Thymus (tissue), 11 donors: Measurements from ENCODE around the gene RHEX. TPM values are rescaled to one million over a fixed set of nuclear protein-coding genes. Genes with fewer than 3 reads are reported as not detected.

ENCODE experiments used
- DNase-seq, 9 donors: peaks; one replicate each; pipeline ENCODE4 v3.0.0-alpha.2; 2013; ENCODE audit warnings: low spot score in 9 of 9, low read depth in 6 of 9, missing footprints in 1 of 9
- H3K27ac ChIP-seq, 2 donors: one replicate each; pipeline ENCODE4 v1.5.1; 2013; ENCODE audit warnings: control low read depth in 1 of 2, low read depth in 1 of 2, low read length in 1 of 2, mild to moderate bottlenecking in 1 of 2, moderate library complexity in 1 of 2
- H3K27me3 ChIP-seq, 2 donors: one replicate each; pipeline ENCODE4 v1.5.1; 2013; ENCODE audit warnings: low read length in 1 of 2; ENCODE audit not compliant: control insufficient read depth in 2 of 2, insufficient read depth in 1 of 2
- H3K36me3 ChIP-seq, 2 donors: one replicate each; pipeline ENCODE4 v1.5.1; 2013; ENCODE audit warnings: low read length in 1 of 2, mild to moderate bottlenecking in 1 of 2, moderate library complexity in 1 of 2; ENCODE audit not compliant: control insufficient read depth in 2 of 2, insufficient read depth in 2 of 2
- H3K4me1 ChIP-seq, 2 donors: one replicate each; pipeline ENCODE4 v1.5.1; 2013; ENCODE audit warnings: low read length in 2 of 2; ENCODE audit not compliant: control insufficient read depth in 2 of 2, insufficient read depth in 2 of 2
- H3K4me3 ChIP-seq, 2 donors: one replicate each; pipeline ENCODE4 v1.5.1; 2013; ENCODE audit warnings: low read length in 2 of 2, control low read depth in 1 of 2, mild to moderate bottlenecking in 1 of 2
- H3K9me3 ChIP-seq, 2 donors: one replicate each; pipeline ENCODE4 v1.5.1; 2013; ENCODE audit warnings: low read length in 1 of 2, mild to moderate bottlenecking in 1 of 2; ENCODE audit not compliant: control insufficient read depth in 2 of 2, insufficient read depth in 1 of 2
- WGBS: extraction: QIAGEN DNeasy Blood & Tissue Kit; methylation state at CpG from one replicate; pipeline ENCODE4 v1.1.7; 2013; 5-methylcytosine and 5-hydroxymethylcytosine counted together
- polyA plus RNA-seq: library from polyadenylated mRNA; stranded (reverse); fragments of 200-250 nt; gene quantifications from one replicate; pipeline ENCODE4 v1.2.3, GENCODE V29; 2013
- total RNA-seq: library from RNA; stranded (reverse); fragments of 120-200 nt; gene quantifications from one replicate; pipeline ENCODE4 v1.2.4, GENCODE V29; 2013
- donor health status: healthy.

Gene RHEX
- total and polyA plus RNA-seq, 2 donors: 1.7 to 3.6 TPM

DNA sequence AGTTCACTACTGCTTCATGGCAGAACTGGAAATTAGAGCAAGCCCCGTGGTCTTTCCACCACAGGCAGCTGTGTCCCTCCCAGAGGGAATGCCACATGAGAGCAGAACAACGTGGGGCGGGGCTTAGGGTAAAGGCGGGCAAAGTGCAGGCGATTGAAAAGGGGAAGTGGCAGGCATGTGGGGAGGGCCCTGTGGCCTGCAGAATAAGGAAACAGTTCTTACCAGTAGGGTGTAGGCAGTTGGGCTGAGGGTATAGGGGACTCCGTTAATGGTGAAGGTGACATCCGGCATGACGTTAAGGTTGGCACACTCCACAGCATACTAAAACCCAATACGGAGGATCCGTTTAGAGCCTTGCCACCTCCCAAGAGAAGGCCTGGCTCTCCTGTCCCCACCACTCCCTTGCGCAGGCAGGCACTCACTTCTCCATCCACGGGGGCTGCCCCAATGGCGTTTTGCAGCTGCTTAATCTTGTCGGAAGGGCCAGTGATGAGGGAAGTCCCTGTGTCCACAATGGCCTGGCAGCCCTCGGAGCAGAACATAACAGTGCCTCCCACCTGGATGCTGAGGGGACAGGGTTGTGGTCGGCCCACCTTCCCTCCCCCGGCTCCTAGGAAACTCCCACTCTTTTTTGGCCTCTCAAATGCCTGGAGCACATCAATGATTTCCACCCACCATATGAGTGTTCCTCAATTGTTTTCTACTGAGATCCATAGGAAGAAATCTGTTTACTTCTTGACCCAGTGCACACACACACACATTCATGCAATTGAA, 40.7 kb upstream of the RHEX start:
- DNase-seq: peak in 5 of 9 donors; percentile 58 to 83 (median 62)
- Histone ChIP-seq H3K4me1 (peaks cover 19 to 35% of the 10 kb centered on the region in 2 donors), H3K36me3 (no peaks in the 10 kb centered on the region), H3K9me3 (no peaks in the 10 kb centered on the region), H3K4me3 (no peak overlapping the region), H3K27ac (peak overlapping the region; percentile 71 to 81), H3K27me3 (no peaks in the 10 kb centered on the region)
- WGBS: 19% methylated on average over 17 of the region's 17 CpGs

DNA sequence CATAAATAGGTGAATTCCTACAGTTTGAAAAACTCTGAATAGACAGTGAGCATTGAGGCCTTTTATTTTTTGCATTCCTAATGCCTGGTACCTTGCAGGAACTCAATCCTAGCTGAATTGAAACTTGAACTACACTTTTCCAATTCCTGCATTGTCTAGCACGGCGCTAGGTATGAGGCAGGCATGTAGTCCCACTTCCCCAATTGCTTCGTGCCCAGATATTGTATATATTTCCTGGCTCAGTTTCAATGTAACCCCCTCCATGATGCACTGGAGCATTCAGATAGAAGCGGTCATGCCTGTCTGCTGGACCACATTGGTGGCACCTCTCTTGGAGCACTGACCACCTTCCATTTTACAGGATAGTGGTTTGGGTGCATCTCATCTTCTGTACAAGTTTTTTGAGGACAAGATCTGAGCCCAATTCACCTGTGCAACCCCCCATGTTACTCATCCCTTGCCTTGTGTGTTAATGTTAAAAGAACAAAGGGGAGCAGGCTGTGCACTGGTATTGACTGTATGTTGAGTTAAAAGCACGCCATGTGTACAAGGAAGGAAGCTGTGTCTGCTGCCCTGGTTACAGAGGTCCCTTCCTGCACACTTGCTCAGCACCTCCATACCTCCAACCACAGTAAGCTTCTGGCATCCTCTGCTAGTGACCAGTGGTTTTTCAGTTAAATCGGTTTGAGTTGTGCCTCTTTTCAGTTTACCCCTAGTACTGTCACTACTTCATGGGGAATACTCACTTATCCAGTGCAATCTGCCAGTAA, 39.8 kb upstream of the RHEX start:
- peak in 3 of 9 donors; percentile 48 to 79 (median 60) for DNase-seq
- Histone ChIP-seq H3K36me3 (no peaks in the 10 kb centered on the region), H3K27me3 (no peaks in the 10 kb centered on the region), H3K4me1 (peaks cover 19 to 35% of the 10 kb centered on the region in 2 donors), H3K9me3 (no peaks in the 10 kb centered on the region), H3K27ac (peak overlapping the region; percentile 33 to 71), H3K4me3 (no peak overlapping the region)
- 65% methylated on average over 6 of the region's 6 CpGs for WGBS

DNA sequence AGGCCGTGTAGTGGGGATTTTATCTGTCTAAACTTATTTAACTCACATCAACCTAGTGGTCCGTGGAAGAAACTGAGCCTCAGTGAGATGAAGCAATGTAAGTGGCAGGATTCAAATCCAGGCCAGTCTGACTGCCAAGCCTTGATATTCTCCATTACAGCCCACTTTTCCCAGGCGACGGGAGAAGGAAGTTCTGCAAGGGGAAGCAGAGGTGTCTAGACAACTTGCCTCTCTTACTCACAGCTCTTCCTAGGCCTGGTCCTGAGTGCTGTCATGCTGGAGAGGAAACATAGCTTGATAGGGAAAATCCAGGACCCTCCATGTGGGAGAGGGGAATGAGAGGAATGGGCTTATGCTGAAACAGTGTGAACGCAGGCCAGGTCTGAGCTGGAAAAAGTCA, 38.4 kb upstream of the RHEX start:
- H3K27me3 ChIP-seq: no peaks in the 10 kb centered on the region
- DNase-seq: no peak
- H3K36me3 ChIP-seq: no peaks in the 10 kb centered on the region
- no peaks in the 10 kb centered on the region for H3K9me3 ChIP-seq
- H3K4me1 ChIP-seq: peaks cover 19 to 35% of the 10 kb centered on the region in 2 donors
- H3K4me3 ChIP-seq: no peak overlapping the region
- WGBS: 96% methylated on average over 5 of the region's 5 CpGs
- no peak overlapping the region for H3K27ac ChIP-seq

DNA sequence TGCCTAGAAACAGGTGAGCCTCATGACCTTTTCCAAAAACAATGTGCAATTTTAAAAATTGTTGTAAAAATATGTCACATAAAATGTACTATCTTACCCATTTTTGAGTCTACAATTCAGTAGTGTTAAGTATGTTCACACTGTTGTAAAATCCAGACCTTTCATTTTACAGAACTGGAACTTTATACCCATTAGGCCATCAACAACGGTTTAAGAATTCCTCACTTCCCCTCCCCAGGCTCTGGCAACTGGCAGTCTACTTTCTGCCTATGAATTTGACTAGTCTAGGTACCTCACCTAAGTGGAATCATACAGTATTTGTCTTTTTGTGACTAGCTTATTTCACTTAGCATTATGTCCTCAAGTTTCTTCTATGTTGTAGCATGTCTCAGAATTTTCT, 37.9 kb upstream of the RHEX start:
- Histone ChIP-seq H3K4me3 (no peak overlapping the region), H3K36me3 (no peaks in the 10 kb centered on the region), H3K27me3 (no peaks in the 10 kb centered on the region), H3K4me1 (peaks cover 19 to 35% of the 10 kb centered on the region in 2 donors), H3K9me3 (no peaks in the 10 kb centered on the region), H3K27ac (no peak overlapping the region)
- 89% methylated on average over 1 of the region's 1 CpG for WGBS
- no peak for DNase-seq

DNA sequence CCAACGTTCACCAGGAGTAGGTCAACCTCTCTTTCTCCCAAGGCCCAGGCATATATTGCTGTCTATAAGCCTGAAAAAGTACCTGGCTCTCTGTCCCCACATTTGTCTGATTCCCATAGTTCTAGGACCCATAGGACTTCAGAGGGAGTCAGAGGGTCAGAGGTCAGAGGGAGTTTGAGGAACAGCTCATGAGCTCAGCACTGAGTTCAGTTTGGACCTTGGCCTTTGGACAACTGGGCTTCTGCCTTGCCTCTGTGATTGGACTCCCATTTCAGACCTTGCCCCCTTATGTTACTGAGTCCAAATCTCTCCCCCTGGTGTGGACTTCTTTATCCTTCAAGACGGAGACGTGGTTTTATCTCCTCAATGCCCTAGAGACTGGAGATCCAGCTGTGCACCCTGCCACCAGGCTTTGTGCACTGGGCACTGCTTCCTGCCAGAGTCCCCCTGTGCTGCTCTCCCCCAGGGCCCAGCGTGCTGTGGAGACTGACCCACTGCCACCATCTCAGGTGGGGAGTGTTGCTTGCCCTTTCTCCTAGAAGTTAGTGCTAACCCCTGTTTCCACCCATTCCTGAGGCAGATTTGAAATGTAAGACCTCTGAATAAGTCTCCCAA, 32.5 kb upstream of the RHEX start:
- Histone ChIP-seq H3K36me3 (no peaks in the 10 kb centered on the region), H3K9me3 (no peaks in the 10 kb centered on the region), H3K4me1 (no peaks in the 10 kb centered on the region), H3K4me3 (no peak overlapping the region), H3K27ac (no peak overlapping the region), H3K27me3 (no peaks in the 10 kb centered on the region)
- DNase-seq: no peak
- WGBS: 94% methylated on average over 4 of the region's 4 CpGs

DNA sequence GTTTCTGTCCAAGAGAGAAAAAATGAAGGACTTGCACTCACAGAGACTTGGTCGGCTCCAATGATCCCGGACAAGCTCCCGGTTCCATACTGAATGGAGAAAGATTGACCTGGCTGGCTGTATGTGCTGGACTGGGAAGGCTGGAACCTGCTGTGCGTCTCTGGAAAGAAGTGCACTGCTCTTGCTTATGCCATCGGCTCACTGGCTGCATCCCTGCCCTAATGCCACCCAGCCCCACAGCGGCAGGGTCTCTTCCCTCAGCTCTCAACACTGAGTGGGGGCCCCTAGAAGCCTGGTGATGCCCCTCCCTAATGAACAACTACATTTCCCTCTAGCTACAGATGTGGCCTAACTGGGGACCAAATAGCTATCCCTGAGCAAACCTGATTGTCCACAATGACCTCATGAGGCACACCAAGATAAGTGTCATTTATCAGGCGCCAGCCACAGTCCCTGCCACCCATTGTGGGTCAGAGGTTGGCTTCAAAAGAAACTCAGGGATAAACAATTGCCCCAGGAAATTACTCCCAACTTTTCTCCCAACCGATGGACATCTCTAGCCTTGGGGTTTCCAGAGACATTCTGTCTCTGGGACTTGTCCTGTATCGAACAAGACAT, 31.9 kb upstream of the RHEX start:
- H3K27me3 ChIP-seq: no peaks in the 10 kb centered on the region

DNA sequence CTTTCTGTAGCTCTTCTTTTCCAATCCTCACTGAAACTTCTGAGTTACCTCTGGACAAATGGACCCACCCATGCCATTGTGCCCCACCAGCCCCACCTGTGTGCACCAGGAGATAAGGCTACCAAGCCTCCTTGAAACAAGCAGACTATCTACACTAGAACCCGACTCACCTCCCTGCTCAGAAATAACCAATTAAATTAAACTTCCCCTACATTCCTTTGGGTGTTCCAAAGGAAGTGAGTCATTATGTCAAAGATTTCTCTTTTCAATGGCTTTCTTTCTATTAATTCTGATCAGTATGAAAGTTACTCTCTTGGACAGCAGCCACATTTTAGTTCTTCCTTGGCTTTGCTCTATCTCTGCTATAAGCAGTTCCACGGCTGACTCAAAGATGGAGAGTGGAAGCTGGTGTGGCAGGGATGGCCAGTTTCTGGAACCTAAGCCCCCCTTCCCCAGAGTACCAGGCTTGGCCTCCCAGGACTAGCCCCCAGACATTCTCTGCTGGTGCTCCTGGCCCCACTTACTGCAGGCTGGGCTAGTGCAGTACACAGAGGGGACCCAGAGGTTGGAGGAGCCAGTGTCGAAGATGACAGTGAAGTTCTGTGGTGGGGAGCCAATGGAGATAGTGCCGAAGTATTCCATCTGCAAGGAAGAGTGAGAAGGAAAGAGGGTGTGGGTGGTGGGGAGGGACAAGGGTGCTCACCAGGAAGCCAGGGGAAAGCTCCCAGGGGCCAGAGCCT, 31.2 kb upstream of the RHEX start:
- WGBS: 96% methylated on average over 4 of the region's 4 CpGs
- no peaks in the 10 kb centered on the region for H3K9me3 ChIP-seq
- no peak for DNase-seq
- no peaks in the 10 kb centered on the region for H3K4me1 ChIP-seq
- H3K36me3 ChIP-seq: no peaks in the 10 kb centered on the region
- H3K4me3 ChIP-seq: no peak overlapping the region
- no peaks in the 10 kb centered on the region for H3K27me3 ChIP-seq
- H3K27ac ChIP-seq: no peak overlapping the region

More for the DNA sequence above, 31.9 kb upstream of the RHEX start:
- Histone ChIP-seq H3K9me3 (no peaks in the 10 kb centered on the region), H3K27ac (no peak overlapping the region), H3K36me3 (no peaks in the 10 kb centered on the region), H3K4me3 (no peak overlapping the region), H3K4me1 (no peaks in the 10 kb centered on the region)
- DNase-seq: no peak
- 98% methylated on average over 9 of the region's 9 CpGs for WGBS

DNA sequence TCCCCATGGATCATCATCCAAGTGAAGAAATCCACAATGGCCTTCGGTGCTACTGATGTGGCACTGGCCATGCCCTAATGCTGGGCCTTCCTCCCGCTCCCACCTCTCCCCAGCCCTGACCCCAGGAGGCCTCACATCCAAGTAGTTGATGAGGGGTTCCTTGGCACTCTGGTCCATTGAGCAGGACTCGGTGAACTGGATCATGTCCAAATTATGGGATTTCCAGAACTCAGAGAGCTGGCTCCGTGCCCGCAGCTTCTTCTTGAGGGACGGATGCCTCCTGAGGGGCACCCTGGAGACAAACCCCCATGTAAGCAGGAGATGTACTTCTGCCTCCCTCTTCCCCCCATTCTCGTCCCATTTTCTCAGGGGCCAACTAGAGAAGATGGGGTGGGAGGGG, 30.2 kb upstream of the RHEX start:
- no peak overlapping the region for H3K4me3 ChIP-seq

More for the DNA sequence above, 30.2 kb upstream of the RHEX start:
- no peaks in the 10 kb centered on the region for H3K36me3 ChIP-seq
- H3K4me1 ChIP-seq: no peaks in the 10 kb centered on the region
- no peaks in the 10 kb centered on the region for H3K9me3 ChIP-seq
- no peaks in the 10 kb centered on the region for H3K27me3 ChIP-seq
- no peak overlapping the region for H3K27ac ChIP-seq
- DNase-seq: no peak
- WGBS: 98% methylated on average over 7 of the region's 7 CpGs
